HFFc6 (cell line): ENCODE measurements around the gene ZNF248. TPM values are rescaled to one million over a fixed set of nuclear protein-coding genes. Genes with fewer than 3 reads are reported as not detected.
"Not testable (repeated sequence)": the region's sequence is repeated elsewhere in the genome, so short reads cannot be mapped to it uniquely, and the experiment has no call there.

Experiments used
- DNase-seq: peaks from one replicate; pipeline ENCODE4 v3.0.0-alpha.2; 2018
- H3K27ac Mint-ChIP-seq: 2 replicates; pipeline ENCODE4 v1.8.0; 2020; ENCODE audit warnings: mild to moderate bottlenecking, mixed read lengths
- H3K27me3 Mint-ChIP-seq: 2 replicates; pipeline ENCODE4 v1.8.0; 2021; ENCODE audit warnings: mild to moderate bottlenecking, moderate library complexity, mixed read lengths; ENCODE audit not compliant: insufficient read depth
- H3K36me3 Mint-ChIP-seq: 2 replicates; pipeline ENCODE4 v1.8.0; 2021; ENCODE audit warnings: low read depth, mixed read lengths
- H3K4me1 Mint-ChIP-seq: 2 replicates; pipeline ENCODE4 v1.8.0; 2020; ENCODE audit warnings: low read depth, mixed read lengths
- H3K4me3 Mint-ChIP-seq: 2 replicates; pipeline ENCODE4 v1.8.0; 2020; ENCODE audit warnings: mild to moderate bottlenecking, moderate library complexity, mixed read lengths
- H3K9me3 Mint-ChIP-seq: 2 replicates; pipeline ENCODE4 v1.8.0; 2020; ENCODE audit warnings: mild to moderate bottlenecking, mixed read lengths
- total RNA-seq, 6 experiments: library from RNA; stranded (reverse); fragmentation: NEBNext Ultra II Directional; extraction: Animal tissue kit (Norgen Biotek cat#: 25700); gene quantifications; 2 replicates in 1 of 6; 3 replicates in 5 of 6; pipeline ENCODE4 v1.2.3, GENCODE V29; 2021
- TF ChIP-seq, protein P1 (sequence below): fragments of 200-600 bp; sonication (generic); IDR thresholded peaks from 2 replicates; pipeline ENCODE4 v1.5.0; 2021; ENCODE audit warnings: antibody characterized with exemption, mild to moderate bottlenecking

Gene ZNF248
- total RNA-seq, 6 experiments from 2014 or later, result 3.9 to 6.3 (median 5.2) TPM

DNA sequence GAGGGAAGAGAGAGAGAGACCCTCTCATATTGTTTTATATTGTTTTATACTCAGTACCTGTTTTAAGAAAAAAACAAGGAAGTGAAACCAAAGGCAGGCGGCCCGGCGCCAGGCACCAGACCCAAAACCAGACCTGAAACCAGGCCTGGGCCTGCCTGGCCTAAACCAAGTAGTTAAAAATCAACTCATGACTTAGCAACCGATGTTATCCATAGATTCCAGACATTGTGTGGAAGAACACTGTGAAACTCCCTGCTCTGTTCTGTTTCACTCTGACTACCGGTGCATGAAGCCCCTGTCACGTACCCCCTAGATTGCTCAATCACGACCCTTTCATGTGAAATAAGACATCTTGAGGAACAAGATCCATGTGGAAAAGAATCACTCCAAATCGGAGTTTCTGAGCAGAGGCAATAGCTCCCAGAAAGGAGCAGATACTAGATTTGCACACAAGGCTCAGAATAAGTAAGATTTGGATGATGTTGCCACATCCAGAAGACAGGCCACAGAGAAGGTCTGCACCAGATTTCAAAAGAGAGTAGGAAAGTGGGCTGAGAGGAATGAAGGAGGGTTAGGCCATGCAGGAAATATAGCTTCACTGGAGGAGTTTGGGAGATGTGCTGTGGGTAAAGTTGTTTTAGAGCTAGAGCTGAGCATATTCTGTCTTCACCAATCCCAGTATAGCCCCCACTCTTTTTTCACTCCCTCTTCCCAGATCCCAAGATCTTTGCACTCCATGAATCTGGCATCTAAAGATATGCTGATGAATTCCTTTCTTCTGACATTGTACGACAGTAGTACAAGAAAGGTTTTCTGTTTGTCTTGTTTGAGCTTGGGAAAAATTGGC lies 8.8 kb upstream of the ZNF248 start:
- peak; percentile 1 for DNase-seq
- Mint-ChIP-seq H3K27ac (peak overlapping the region; percentile 75), H3K4me1 (peaks cover 25% of the 10 kb centered on the region), H3K36me3 (peaks cover 4% of the 10 kb centered on the region; the same call in 1 of the 2 replicates), H3K4me3 (peak overlapping the region; percentile 42; the same call in 1 of the 2 replicates), H3K27me3 (no peaks in the 10 kb centered on the region; the same call in none of the 2 replicates), H3K9me3 (no peaks in the 10 kb centered on the region)
- TF ChIP-seq, protein P1, sequence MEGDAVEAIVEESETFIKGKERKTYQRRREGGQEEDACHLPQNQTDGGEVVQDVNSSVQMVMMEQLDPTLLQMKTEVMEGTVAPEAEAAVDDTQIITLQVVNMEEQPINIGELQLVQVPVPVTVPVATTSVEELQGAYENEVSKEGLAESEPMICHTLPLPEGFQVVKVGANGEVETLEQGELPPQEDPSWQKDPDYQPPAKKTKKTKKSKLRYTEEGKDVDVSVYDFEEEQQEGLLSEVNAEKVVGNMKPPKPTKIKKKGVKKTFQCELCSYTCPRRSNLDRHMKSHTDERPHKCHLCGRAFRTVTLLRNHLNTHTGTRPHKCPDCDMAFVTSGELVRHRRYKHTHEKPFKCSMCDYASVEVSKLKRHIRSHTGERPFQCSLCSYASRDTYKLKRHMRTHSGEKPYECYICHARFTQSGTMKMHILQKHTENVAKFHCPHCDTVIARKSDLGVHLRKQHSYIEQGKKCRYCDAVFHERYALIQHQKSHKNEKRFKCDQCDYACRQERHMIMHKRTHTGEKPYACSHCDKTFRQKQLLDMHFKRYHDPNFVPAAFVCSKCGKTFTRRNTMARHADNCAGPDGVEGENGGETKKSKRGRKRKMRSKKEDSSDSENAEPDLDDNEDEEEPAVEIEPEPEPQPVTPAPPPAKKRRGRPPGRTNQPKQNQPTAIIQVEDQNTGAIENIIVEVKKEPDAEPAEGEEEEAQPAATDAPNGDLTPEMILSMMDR, result no peak

DNA sequence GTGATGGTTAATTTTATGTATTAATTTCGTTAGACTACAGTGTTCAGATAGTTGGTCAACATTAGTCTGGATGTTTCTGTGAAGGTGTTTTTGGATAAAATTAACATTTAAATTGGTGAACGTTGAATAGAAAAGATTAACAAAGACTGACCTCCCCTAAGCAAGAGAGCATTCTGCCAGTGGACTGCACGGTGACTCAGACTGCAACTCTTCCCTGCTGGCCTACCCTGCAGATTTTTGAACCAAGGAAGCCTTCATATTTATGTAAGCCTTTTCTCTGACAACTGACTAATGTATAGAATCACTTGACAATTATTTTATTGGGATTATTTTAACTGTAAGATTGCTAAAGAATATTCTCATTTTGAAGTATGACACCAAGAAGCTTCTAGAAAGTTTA lies 7.9 kb upstream of the ZNF248 start:
- DNase-seq, result peak; percentile 1
- Mint-ChIP-seq H3K4me3 (no peak overlapping the region), H3K27me3 (no peaks in the 10 kb centered on the region; the same call in none of the 2 replicates), H3K36me3 (peaks cover 6% of the 10 kb centered on the region), H3K27ac (no peak overlapping the region), H3K9me3 (peaks cover 4% of the 10 kb centered on the region), H3K4me1 (peaks cover 34% of the 10 kb centered on the region)
- TF ChIP-seq, protein P1, result no peak

DNA sequence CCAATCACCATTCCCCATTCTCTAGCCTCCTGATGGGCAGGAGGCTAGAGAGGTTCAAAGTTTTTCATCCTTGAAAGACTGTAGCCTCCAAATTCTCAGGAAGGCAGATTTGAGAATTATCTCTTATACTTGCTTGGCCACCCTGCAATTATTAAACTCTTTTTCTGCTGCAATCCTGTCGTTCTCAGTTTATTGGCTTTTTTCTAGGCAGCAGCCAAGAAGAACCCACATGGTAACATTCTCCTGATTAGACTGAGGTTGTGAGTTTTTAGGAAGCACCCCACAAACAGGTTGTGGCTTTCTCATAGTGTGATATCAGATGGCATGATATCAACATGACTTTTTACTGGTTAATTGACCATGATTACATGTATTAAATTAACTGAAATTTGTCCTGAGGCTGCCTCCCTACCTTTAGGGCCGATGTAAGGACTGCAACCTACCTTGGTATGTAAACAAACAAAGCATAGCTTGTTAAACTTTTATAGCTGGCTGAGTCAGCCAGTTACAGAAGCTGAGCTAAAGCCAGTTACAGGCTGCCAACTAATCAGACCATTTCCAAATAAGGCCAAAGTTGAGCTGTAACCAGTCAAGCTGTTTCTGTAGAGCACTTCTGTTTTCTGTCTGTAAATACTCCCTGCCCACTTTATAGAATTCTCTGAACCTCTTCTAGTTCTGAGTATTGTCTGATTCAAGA lies 3.2 kb upstream of the ZNF248 start:
- peak; percentile 86 for DNase-seq
- peaks cover 8% of the 10 kb centered on the region for H3K9me3 Mint-ChIP-seq
- peak overlapping the region; percentile 59 for H3K27ac Mint-ChIP-seq
- no peak overlapping the region for H3K4me3 Mint-ChIP-seq
- TF ChIP-seq, protein P1, result no peak
- peaks cover 1% of the 10 kb centered on the region; the same call in 1 of the 2 replicates for H3K27me3 Mint-ChIP-seq
- H3K4me1 Mint-ChIP-seq, result peaks cover 50% of the 10 kb centered on the region
- peaks cover 10% of the 10 kb centered on the region for H3K36me3 Mint-ChIP-seq

DNA sequence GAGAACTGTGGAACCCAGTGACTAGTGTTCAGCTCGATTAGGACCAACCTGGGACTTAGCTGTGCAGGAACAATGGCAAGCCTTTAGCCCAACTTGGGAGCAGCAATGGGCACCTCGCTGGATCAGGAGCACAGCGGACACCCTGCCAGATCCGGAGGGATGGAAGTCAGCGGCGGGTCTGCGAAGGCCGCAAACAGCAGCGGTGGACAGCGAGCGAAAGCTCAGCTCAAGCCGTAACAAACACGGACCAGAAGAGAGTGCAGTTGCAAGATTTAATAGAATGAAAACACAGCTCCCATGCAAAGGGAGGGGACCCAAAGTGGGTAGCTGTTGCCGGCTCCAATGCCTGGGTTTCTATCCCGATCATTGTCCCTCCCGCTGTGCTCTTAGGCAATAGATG lies 1.9 kb upstream of the ZNF248 start:
- peaks cover 55% of the 10 kb centered on the region for H3K4me1 Mint-ChIP-seq
- H3K27ac Mint-ChIP-seq, DNase-seq, H3K4me3 Mint-ChIP-seq, H3K36me3 Mint-ChIP-seq, H3K9me3 Mint-ChIP-seq, H3K27me3 Mint-ChIP-seq: not testable (repeated sequence)

DNA sequence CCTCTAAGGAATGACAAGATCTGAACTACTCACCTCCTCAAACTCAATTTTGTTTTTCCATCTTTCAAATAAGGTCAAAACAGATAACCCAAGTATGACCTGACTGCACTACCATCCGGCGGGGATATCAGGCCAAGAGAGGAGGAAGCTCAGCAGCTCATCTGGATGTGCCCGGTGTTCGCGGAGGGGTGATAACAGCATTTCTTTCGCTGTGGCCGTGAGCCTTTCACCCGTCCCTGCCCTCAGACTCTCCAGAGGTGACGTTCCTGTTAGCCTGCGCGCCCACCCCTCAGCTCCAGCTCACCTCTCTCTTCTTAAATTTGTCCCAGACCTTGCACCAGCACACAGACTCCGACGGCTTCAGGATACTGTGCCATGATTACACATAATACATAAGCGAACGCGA lies 526 bp downstream of the ZNF248 start:
- H3K4me1 Mint-ChIP-seq, result peaks cover 58% of the 10 kb centered on the region
- peaks cover 1% of the 10 kb centered on the region; the same call in 1 of the 2 replicates for H3K27me3 Mint-ChIP-seq
- peaks cover 6% of the 10 kb centered on the region for H3K36me3 Mint-ChIP-seq
- DNase-seq, result peak; percentile 1
- H3K4me3 Mint-ChIP-seq, result peak overlapping the region; percentile 96
- TF ChIP-seq, protein P1, result no peak
- H3K27ac Mint-ChIP-seq, result peak overlapping the region; percentile 97
- peaks cover 8% of the 10 kb centered on the region for H3K9me3 Mint-ChIP-seq
